ENCODE data around the gene TJAP1.
"Not testable (repeated sequence)": the region's sequence is repeated elsewhere in the genome, so short reads cannot be mapped to it uniquely, and the experiment has no call there.

TJAP1 gene

DNA sequence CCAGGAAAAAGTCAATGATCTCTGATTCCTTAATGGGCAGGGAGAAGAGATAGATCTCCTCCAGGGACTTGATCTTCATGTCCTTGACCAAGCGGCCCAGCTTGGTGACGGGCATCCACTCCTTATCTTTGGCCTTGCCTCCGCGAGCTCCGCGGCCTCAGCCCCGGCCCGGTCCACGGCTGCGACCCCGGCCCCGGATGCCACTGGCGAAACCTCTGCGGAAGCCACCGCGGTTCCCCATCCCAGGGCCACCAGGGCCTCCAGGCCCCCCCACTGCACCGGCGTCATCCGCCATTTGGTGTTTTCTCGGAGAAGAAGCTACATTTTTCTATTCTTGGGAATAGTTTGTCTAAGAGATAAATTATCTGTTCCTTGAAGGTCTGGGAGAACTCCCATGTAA is 62.0 kb downstream of the TJAP1 start:
- not testable (repeated sequence) for DNase-seq (ENCODE audit: low spot score)

DNA sequence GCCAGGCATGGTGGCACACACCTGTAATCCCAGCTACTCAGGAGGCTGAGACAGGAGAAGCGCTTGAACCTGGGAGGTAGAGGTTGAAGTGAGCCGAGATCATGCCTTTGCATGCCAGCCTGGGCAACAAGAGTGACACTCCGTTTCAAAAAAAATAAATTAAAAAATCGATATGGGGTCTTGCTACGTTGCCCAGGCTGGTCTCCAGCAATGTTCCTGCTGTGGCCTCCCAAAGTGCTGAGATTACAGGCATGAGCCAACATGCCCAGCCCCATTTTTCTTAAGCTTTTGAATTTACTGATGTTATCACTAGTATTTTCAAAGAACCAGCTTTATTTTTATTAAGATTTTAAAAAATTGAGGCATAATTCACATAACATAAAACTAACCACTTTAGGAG is 63.1 kb downstream of the TJAP1 start:
- no peak for DNase-seq (ENCODE audit: low spot score)

DNA sequence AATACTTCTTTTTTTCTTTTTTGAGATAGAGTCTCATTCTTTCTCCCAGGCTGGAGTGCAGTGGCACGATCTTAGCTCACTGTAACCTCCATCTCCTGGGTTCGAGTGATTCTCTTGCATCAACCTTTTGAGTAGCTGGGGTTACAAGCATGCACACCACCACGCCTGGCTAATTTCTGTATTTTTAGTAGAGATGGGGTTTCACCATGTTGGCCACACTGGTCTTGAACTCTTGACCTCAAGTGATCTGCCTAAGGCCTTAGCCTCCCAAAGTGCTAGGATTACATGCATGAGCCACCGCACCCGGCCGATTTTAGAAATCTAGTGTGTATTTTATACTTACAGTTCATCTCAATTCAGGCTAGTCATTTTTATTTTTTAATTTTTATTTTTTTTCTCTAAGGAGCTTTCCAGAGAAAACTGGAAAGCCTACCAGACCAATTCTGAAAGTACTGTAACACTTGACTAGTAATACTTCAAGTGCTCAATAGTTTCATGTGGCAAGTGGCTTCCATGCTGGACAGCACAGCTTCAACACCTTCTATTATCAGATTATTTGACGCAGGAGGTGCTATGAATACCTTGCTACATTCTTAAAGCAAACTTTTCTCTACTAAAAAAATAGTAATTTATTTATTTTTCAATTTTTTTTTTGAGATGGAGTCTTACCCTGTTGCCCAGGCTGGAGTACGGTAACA is 64.6 kb downstream of the TJAP1 start:
- DNase-seq (ENCODE audit: low spot score): no peak

DNA sequence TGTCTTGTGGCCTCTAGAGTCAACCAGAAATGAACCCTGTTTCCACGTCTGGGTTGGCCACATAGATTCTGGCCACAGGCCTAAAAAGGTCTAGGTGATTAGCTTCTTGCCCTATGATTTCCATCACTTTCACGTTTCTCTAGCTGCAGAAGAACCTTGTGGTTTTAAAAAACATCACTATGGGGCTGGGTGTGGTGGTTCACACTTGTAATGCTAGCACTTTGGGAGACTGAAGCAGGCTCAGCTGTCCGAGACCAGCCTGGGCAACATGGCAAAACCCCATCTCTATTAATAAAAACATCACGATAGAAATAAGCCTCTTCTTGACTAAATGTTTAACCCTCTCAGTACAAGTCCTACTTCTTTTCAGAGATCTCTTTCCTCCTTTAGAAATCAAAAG is 67.1 kb downstream of the TJAP1 start:
- no peak for DNase-seq (ENCODE audit: low spot score)

DNA sequence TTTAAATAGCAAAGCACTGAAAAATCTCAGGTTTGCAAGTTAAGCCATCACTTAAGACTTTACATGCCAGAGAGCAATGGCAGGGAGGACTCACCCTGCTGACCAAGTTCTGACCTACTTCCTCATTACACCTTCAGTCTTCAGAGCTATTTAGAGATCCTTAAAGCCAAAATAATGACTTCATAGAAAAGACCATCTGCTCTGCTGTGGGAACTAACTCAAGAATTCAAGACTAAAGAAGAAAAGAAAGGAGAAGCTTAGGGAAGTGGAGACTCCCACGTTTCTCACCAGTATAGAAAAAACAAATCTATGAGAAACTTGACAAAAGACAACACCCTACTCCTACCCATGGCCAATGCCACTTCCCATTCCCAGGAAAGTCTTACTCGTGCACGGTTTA is 69.9 kb downstream of the TJAP1 start:
- peak; percentile 5 for DNase-seq (ENCODE audit: low spot score)

Data from cerebellar cortex (tissue), 1 donor.